HUDEP-2 (cell line): ENCODE results near the gene ACBD6.
"Not testable (repeated sequence)": the region's sequence is repeated elsewhere in the genome, so short reads cannot be mapped to it uniquely, and the experiment has no call there.

Source experiments
- DNase-seq, 76 experiments: peaks; one replicate each; lab custom pipeline; 2025; ENCODE audit not compliant: unreplicated experiment in 76 of 76; lab: John Stamatoyannopoulos, UW

ACBD6 gene, protein sequence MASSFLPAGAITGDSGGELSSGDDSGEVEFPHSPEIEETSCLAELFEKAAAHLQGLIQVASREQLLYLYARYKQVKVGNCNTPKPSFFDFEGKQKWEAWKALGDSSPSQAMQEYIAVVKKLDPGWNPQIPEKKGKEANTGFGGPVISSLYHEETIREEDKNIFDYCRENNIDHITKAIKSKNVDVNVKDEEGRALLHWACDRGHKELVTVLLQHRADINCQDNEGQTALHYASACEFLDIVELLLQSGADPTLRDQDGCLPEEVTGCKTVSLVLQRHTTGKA

DNA sequence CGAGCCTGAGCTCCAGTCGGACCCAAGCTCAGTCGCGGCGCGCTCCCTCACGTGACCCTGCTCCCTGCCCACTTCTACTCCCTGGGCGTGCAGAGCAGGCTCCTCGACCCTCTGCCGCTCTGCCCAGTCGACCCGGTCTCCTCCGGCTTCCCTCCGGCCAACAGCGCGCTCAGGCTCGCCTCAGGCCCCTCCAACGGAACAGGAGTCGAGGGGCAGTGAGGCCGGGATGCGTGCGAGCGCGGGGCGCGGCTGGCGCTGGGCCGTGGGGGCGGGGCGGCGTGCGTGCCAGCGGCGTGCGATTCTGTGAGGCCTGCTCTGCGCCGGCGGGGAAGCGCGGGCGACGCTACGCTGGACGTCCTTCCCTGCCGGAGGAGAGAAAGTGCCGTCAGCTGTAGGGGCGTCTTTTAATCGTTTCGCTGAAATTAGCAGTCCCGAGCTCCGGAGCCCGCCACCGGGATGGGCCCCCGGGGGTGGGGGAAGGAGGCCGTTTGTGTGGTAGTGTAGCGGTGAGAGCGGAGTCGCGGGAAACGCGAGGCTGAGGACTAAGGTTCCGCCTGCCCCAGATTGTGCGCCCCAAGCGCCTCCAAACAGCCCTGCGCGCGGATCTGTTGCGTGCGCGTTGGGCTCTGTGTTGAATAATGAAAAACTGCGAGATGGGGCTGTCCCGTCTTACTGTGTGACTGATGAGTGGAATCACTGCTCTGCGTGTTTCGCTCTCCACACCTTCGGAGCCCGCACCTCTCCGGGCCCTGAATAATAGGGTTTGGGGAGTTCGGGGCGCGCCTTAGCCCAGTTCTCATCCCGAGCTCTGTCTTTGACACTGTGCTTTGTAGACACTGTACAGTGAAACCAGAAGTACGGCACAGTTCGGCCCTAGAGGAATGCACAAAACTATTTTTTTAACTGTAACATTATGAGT is at the start of gene ACBD6:
Gene ACBD6, minus strand, starts transcription at position 217 of the 919 bp plus-strand sequence. CDS start 311 bp downstream, outside the sequence.
- DNase-seq, result peak in 75 of 76 experiments; percentile 24 to 96 (median 74)

DNA sequence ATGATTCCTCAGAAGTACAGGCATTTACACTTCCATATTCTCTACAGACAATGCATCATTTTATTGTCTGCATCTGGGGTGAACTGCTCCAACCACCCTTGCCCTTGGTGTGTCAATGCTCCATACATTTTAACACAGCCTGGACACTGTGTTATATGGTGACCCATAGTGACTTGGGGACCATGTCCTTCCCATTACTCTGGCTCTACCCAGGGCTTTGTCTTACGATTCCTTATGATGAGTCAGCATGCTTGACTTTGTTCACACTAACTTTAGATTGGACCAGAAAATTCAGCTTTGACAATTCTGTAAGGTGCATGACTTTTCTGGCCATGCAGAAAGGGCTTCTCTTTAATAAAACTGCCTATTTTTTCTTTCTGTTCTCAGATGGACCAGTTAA is 49.6 kb upstream of the ACBD6 start:
- no peak for DNase-seq

DNA sequence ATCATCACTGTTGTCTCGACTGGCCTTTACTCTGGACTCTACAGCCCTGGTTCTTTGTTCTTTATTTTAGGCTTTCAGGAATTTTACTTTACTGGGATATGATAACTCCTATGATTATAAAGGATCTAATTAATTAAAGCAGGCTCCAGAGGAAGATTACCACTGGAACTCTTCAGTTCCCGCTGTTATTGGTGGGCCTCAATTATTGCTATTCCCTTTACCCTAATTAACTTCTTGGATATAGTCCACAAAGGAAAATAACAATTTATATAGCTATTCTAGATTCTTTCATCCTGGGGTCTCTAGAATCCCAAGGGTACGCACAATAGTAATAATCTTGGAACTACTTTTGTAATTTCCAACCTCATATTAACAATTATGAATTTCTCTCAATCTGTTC is 47.9 kb upstream of the ACBD6 start:
- DNase-seq, result no peak

DNA sequence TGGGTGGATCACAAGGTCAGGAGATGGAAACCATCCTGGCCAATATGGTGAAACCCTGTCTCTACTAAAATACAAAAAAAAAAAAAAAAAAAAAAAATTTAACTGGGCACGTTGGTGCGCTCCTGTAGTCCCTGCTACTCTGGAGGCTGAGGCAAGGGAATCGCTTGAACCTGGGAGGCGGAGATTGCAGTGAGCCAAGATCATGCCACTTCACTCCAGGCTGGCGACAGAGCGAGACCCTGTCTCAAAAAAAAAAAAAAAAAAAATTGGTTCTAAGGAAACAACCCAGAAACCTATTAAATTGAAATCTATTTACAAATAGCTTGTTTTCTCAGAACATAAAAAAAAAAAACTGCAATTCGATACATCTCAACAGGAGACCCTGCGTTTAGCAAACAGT is 47.4 kb upstream of the ACBD6 start:
- not testable (repeated sequence) for DNase-seq

DNA sequence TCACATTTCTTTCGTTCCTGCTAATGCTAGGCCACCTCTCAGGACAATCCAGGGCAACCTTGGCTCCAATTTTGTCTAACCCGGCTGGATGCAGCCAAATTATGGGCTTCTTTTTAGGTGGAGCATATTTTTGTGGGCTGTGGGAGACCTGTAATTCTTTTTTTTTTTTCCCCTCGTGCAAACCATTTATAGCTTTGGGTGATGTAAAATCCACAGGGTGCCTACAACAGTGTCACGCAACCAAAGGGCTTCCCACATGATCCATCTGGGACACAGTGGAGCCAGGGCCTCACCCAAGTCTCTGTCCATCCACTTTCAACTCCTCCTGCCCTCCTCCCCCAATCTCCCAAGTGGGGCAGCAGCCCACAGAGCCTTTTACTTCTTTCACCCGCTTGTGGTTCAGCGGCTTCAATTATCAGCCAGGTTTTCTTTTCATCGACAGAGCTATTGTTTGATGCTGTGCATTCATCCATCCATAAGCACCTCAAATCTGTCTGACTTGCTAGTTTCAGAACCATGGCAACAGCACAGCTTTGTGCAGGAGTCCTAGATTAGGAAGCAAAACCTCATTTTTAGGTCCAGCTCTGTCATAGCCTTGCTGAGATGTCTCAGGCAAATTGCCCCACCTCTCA is 46.4 kb upstream of the ACBD6 start:
- no peak for DNase-seq

DNA sequence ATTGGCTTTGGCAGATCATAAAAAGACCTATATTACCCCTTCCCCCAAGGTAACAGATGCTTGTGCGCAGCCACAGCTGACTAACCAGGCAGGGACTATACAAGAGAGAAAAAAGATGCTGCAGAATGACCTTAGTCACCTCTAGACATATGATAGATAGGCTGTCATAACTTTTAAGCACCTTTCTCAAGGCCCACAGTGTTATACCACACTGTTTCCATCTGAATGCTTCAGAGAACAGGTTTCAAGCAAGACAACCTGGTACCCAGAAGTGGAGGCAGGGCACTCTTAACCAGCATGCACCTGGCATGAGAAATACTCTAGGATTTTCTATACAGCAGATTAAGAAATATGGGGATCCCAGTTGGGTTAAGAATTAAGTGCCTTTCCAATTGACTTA is 43.6 kb upstream of the ACBD6 start:
- DNase-seq, result no peak

DNA sequence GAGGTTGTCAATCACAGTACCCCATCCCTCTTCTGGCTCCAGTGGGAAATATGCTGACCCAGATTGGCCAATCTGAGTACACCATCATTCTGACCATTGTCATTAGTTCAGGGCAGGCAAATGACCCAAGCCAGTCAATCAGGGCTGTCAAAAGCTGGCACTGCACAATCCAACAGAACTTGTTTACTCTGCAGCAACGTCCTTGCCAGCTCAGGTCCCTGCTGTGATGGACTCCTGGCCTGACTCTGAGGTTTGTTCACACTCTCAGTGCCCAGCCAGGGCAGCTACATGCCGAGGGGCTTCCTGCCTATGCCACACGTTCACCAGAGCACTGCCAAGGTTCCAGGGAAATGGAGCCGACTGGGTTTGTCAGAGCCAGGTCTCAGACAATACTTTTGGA is 41.7 kb upstream of the ACBD6 start:
- DNase-seq, result no peak

DNA sequence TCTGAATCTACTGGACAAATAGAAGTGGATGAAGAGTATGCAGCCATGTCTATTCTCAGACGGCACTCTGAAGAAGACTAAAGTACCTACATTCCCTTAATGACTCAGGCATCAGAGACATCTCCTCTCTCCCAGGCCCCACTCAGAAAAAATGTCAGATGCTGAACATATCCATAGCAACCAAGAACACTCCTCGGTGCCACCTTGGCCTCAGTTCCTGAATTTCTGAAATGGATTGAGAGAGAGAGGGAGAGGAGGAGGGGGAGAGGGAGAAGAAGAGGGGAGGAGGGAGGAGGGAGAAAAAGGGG is 40.4 kb upstream of the ACBD6 start:
- no peak for DNase-seq

DNA sequence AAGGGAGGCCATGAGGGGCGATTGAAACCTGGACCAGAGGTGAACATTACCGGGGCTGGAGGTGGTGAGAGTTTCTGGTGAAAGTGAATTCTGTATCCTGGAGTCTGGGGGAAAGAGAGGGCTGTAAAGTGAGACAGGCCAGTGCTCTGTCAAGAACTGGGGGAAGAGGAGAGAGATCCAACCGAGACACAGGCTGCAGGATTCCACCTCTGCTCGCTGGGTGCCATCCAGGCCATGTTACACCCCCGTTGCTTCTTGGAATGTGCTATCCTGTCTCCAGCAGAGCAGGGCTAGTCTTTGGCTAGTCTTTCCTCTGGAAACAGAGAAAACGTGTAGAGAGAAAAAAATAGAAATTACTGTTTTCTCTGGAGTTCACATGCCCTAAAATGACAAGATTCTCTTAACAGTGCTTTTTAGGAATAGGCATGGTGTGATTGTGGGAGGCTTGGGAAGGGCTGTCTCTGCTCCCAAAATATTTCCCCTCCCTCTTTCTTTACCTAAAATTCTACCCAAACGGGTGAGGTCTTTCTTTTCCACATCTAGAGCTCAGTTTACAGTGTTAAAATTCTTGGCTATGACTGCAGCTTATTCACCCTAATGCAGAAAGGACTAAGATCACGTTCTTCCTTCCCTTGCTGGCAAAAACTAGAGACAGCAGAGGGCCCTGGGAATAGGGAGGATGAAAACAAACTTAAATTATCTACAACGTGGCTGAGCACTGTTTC is 39.9 kb upstream of the ACBD6 start:
- DNase-seq, result no peak

DNA sequence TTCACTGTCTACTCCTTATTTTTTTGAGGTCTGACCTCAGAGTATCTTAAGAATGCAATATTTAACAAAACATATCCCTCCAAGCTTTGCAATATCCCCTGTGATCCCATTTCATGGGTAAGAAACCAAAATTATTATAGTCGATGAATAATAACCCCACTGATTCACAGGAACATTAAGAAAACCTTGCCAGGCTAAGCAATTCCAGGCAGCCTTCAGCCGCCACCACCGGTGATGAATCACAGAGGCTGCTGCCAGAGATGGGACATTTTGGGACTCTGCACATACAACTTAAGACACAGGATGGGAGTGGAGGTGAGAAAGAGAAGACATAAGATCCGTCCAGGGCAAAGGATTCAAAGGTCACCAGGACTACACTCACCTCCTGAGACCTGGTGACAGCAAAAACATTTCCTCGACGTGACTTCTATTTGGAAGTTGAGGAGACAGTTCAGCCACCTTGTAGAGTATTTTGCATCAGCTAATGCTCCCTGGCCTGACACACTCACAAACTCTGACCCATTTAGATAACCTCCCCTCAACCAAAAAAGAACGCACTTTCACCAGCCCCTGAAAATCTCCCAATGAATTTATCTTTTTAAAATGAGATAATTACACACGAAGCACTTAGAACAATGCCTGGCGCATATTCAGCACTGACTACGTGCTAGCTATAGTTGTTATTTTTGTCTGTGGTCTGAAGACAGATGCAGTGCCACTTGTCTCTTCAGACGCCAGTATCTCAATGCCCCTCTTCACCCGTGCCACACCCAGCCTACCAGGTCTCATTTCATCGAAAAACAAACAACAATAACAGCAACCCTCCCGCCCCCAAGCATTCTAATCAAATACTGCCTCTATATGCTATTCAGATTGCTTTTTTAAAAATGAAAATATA is 38.6 kb upstream of the ACBD6 start:
- DNase-seq, result no peak

DNA sequence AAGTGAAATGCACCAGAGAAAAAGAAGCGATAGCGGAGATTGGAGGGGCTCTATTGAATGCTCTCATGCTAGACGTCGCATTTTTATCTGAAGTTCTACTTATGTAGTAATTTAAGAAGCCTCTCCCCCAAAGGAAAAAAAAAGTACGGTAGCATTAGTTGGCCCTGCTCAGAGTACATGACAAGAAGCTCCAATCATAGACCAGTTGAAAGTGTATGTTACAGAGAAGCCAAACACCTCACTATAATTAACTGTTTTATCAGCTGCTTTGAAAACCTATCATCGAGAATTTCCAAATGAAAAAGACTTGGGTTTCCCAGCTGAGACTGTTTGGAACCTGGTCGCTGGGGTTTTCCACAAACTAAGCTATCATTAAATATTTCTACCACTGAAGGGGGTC is 36.8 kb upstream of the ACBD6 start:
- DNase-seq, result no peak

DNA sequence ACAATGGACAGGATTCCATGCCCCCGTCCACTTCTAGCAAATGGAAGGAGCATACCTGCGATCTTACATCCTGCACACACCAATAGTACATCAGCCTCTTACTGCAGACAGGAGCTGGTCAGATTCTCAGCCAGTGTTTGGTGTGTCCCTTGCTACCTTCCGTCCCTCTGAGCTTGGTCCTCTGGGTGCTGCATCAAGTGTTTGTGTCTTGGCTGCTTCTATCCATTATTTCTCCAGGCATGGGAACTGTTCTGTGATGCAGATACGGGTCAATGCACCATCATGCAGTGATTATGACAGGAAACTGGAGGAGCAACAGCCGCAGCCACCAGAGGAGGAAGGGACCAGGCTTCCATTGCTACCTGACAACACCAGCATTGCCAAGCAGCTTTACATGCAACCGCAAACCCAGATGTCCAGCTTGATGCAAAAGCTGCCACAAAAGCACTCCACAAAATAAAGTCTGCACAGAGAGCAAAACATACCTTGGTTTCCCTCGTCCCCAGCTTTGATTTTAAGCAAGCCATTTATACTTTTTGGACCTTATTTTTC is 34.5 kb upstream of the ACBD6 start:
- no peak for DNase-seq

DNA sequence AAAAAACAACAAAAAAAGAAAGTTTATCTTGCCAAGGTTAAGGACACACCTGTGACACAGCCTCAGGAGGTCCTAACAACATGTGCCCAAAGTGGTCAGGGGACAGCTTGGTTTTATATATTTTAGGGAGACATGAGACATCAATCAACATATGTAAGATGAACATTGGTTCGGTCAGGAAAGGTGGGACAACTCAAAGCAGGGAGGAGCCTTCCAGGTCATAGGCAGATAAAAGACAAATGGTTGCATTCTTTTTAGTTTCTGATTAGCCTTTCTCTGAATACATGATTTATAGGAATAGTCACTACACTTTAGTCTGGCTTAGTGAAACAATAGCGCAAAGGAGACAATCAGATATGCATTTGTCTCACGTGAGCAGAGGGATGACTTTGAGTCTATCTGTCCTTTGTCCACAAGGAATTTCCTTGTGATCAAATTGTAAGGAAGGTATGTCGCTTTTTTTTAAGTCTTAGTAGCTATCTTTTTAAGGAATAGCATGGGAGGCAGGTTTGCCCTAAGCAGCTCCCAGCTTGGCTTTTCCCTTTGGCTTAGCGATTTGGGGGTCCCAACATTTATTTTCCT is 33.1 kb upstream of the ACBD6 start:
- DNase-seq, result no peak

DNA sequence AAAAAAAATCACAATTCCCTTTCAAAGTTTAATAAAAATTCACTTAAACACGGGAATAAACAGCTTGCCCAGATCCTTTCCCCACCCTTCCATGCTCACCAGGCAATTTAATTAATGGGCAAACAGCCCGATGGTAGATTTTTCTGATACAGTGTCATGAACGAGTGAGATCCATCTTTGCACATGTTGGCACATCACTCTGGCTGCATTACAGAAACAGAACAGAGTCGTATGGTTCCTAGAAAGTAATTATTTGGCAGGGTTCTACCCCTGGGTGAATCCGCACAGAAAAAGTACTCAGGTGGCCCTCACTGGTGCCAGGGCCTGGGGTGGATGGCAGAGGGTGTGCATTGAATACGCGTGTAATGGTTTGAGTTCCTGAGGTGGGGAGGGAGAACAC is 31.8 kb upstream of the ACBD6 start:
- DNase-seq, result no peak

DNA sequence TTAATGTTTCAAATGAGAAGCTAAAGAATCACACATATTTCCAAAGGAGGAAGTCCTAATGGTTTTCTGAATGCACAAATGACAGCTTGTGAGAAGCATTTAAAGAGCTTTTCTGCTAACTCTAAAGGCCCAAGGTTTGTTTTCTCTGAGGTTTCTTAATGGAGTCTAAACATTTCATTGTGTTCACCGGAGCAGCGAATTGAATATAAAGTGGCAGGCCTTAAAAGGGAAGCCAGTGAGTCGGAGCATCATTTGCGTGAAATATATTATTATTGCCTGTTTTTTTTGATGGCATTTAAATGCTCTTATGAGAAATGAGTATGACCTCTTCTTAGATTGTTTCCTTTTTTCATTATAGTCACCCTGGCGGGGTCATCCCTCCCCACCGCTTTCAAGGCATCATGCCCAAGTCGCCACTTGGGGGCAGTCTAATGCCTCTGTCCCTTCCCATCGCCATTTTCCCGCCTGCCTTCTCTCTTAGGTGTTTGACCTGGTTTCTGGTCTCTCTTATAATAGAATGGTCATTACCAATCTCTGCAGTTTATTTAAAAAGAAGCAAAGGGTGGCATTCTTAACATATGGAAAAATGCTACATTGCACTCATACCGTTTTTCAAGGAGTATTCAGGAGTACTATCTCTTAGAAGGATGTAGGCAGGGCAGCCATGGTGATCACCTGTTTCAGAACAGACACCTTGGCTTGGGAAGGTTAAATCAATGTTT is 31.1 kb upstream of the ACBD6 start:
- peak in 52 of 76 experiments; percentile 2 to 70 (median 28) for DNase-seq

DNA sequence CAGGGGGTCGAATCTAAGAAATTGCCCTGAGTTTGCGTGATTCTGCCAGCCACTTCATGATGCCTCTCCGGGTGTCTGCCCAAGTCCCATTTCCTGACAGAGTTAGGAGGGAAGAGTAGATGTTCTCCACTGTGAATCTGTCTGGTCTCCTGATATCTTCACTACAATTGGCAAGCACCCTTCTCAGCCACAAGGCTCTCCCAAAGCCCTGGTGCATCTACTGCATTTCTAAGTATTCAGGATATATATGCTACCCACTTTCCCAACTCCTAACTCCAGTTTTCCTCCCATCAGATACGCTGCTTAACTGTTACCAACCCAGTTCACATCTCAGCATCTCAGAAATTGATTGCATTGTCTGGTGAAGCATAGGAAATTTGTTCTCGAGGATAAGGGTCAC is 30.5 kb upstream of the ACBD6 start:
- no peak for DNase-seq

DNA sequence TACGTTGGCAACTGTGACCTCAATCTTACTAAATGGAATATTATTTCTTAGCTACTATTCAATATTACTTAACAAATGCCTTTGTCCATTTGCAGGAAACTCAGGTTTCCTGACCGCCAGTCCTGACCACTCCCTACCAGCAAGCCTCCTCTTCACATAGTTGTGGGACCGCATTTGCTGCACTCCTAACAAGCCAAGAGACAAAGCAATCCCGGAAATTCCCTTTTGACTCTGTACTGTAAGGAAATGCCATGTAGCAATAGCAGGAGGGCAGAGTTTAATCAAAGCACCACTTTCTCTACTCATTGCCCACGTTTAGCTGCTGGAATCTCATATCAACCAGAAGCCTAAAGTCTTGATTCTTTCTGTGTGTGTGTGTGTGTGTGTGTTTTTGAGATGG is 28.1 kb upstream of the ACBD6 start:
- no peak for DNase-seq

DNA sequence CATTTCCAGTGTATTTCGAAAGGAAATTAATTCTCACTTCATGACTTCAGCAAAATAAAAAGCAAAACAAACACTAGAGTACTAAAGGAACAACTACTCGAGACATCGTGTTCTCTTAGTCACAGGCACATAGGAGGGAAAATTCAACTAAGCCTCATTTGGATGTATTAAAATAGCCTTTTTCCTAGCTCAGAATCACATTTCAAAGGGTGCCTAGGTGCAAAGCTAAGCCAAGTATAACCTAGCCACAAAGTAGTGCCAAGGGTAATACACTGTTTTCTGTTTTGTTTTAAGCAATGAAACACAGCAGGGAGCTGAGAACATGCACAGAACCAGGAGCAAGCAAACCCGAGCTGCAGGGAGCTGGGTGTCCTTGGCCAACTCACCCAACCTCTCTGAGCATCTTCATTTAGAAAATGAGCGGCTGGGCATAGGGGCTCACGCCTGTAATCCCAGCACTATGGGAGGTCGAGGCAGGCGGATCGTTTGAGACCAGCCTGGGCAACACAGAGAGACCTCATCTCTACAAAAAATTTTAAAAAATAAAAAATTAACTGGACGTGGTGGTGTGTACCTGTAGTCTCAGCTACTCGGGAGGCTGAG is 26.6 kb upstream of the ACBD6 start:
- no peak for DNase-seq
